OCI-LY7 (cell line): Measurements from ENCODE around the gene ZNF280D. TPM values are rescaled to one million over a fixed set of nuclear protein-coding genes. Genes with fewer than 3 reads are reported as not detected.

Source experiments
- BruUV-seq: library from RNA; stranded (reverse); fragments of 400-500 nt; replicated peaks from 2 replicates; lab custom pipeline; 2021; lab: Mats Ljungman, UMichigan
- CTCF ChIA-PET: fragments of 300-600 bp; sonication (Branson Sonifier 250); formaldehyde crosslinking; loops from one replicate; lab custom pipeline; 2022; ENCODE audit warnings: antibody characterized with exemption; ENCODE audit not compliant: unreplicated experiment; lab: Charles Lee
- POLR2A ChIA-PET: fragments of 300-600 bp; sonication (Branson Sonifier 250); formaldehyde crosslinking; loops from one replicate; lab custom pipeline; 2022; ENCODE audit warnings: antibody characterized with exemption; lab: Charles Lee
- DNase-seq: peaks from one replicate; pipeline ENCODE4 v3.0.0-alpha.2; 2015; ENCODE audit warnings: low spot score
- H2AFZ ChIP-seq: fragments of 200-600 bp; sonication (generic), shearing (Covaris generic); 2 replicates; pipeline ENCODE4 v1.6.1; 2014; ENCODE audit warnings: mild to moderate bottlenecking, antibody characterized with exemption, low read length, moderate library complexity
- H3K27ac ChIP-seq: fragments of 200-600 bp; sonication (generic); 2 replicates; pipeline ENCODE4 v1.5.1; 2014; ENCODE audit warnings: mixed run types, low read depth, mild to moderate bottlenecking, moderate library complexity, low read length, inconsistent platforms; ENCODE audit not compliant: poor library complexity, severe bottlenecking
- H3K36me3 ChIP-seq: fragments of 200-600 bp; sonication (generic); 2 replicates; pipeline ENCODE4 v1.6.1; 2014; ENCODE audit warnings: mild to moderate bottlenecking, antibody characterized with exemption, low read length, moderate library complexity, mixed read lengths; ENCODE audit not compliant: insufficient read depth
- H3K4me1 ChIP-seq: fragments of 200-600 bp; sonication (generic); 2 replicates; pipeline ENCODE4 v1.5.1; 2014; ENCODE audit warnings: mild to moderate bottlenecking, low read length; ENCODE audit not compliant: insufficient read depth, poor library complexity, severe bottlenecking
- H3K4me2 ChIP-seq: fragments of 200-600 bp; sonication (generic); 2 replicates; pipeline ENCODE4 v1.6.1; 2014; ENCODE audit warnings: mild to moderate bottlenecking, low read length
- H3K4me3 ChIP-seq: fragments of 200-600 bp; sonication (generic); 2 replicates; pipeline ENCODE4 v1.5.1; 2014; ENCODE audit warnings: mild to moderate bottlenecking, low read depth, low read length; ENCODE audit not compliant: poor library complexity, severe bottlenecking
- H3K79me2 ChIP-seq: fragments of 200-600 bp; sonication (generic); 2 replicates; pipeline ENCODE4 v1.6.1; 2016; ENCODE audit warnings: low read depth, mild to moderate bottlenecking, low read length, moderate library complexity, mixed read lengths; ENCODE audit not compliant: insufficient read depth
- H3K9me2 ChIP-seq: fragments of 200-600 bp; sonication (generic); 2 replicates; pipeline ENCODE4 v1.6.1; 2016; ENCODE audit warnings: mild to moderate bottlenecking, low read length, mixed read lengths; ENCODE audit not compliant: insufficient read depth
- H3K9me3 ChIP-seq: fragments of 200-600 bp; sonication (generic); 2 replicates; pipeline ENCODE4 v1.6.1; 2014; ENCODE audit warnings: mild to moderate bottlenecking, mixed run types, low read length, mixed read lengths
- H4K20me1 ChIP-seq: fragments of 200-600 bp; sonication (generic); 2 replicates; pipeline ENCODE4 v1.6.1; 2014; ENCODE audit warnings: mild to moderate bottlenecking, antibody characterized with exemption, low read length, moderate library complexity, mixed read lengths; ENCODE audit not compliant: insufficient read depth
- CTCF ChIP-seq: fragments of 200-600 bp; sonication (generic); conservative IDR thresholded peaks from 2 replicates; pipeline ENCODE4 v1.5.1; 2014; ENCODE audit warnings: mild to moderate bottlenecking, antibody characterized with exemption, low read length, moderate library complexity, mixed read lengths
- EZH2phosphoT487 ChIP-seq: fragments of 200-600 bp; sonication (generic); IDR thresholded peaks from 2 replicates; pipeline ENCODE4 v1.6.1; 2018; ENCODE audit warnings: low read depth, borderline replicate concordance, mild to moderate bottlenecking, mixed run types, antibody characterized with exemption, low read length, moderate library complexity, mixed read lengths
- intact Hi-C: fragments of 100-400 bp; cut with micrococcal nuclease; formaldehyde crosslinking; loops from one replicate; pipeline ENCODE4 v1.10.0; 2022; ENCODE audit not compliant: unreplicated experiment
- total RNA-seq, 2 experiments: library from RNA; depleted of rRNA in 1 of 2; stranded (reverse); fragments of >200 nt in 1 of 2; shearing (Covaris generic) in 1 of 2; gene quantifications; 2 replicates each; pipeline ENCODE4 v1.2.3, GENCODE V29; 2014 to 2022

ZNF280D gene
- total RNA-seq, 2 experiments from 2014 or later, result 10.7 to 23.4 TPM

- intact Hi-C loops, result no loop called here
These were observed 65.8 kb downstream of the ZNF280D start for GRCh38 chr15:56667517-56667916.

DNA sequence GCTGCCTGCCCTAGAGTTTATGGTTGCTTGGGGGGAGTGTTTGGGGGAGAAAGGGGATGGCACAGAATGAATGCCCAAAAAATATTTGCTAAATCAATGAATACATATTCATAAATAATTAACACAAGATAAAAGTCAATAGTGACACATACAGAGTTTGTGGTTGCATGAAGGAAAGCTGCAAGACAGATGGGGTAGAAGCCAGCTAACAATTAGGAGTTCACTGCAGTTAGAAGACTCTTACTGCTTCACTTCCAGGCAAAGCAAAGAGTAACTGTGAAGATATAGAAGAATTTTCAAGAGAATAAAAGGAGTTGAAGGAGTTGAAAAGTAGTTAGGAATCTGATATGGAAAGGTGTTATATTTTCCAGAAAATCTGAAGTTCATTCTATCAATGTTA is 72.4 kb downstream of the ZNF280D start:
- H3K4me3 ChIP-seq, result no peak overlapping the region
- TF ChIP-seq EZH2phosphoT487 (no peak), CTCF (no peak)
- H3K27ac ChIP-seq, result no peak overlapping the region
- DNase-seq, result no peak
- no TSS peak for BruUV-seq
- no peaks in the 10 kb centered on the region for H3K4me1 ChIP-seq
- ChIA-PET CTCF (no interaction called here), POLR2A (interaction anchor here (0.6 to 1.4 kb wide), 8 partner anchors 9 to 149 kb away, joined by 3 to 4 read pairs (median 3); no protein-coding TSS in a partner anchor)
- no peak overlapping the region for H2AFZ ChIP-seq
- H3K4me2 ChIP-seq, result no peak overlapping the region
- no peaks in the 10 kb centered on the region for H4K20me1 ChIP-seq
- intact Hi-C loops, result no loop called here
- H3K9me3 ChIP-seq, result no peaks in the 10 kb centered on the region
- H3K36me3 ChIP-seq, result peaks cover 21% of the 10 kb centered on the region
- H3K79me2 ChIP-seq, result no peaks in the 10 kb centered on the region
- H3K9me2 ChIP-seq, result 0 out of 2 replicates have a peak, but pooled peaks cover 3% of the 10 kb centered on the region

More at GRCh38 chr15:56667517-56667916, 65.8 kb downstream of the ZNF280D start:
- Histone ChIP-seq H4K20me1 (no peaks in the 10 kb centered on the region), H3K9me2 (no peaks in the 10 kb centered on the region), H3K79me2 (no peaks in the 10 kb centered on the region), H3K4me3 (no peak overlapping the region), H3K9me3 (no peaks in the 10 kb centered on the region), H3K36me3 (peaks cover 24% of the 10 kb centered on the region), H2AFZ (no peak overlapping the region), H3K4me2 (no peak overlapping the region), H3K4me1 (no peaks in the 10 kb centered on the region), H3K27ac (no peak overlapping the region)
- no peak for DNase-seq
- no peak for TF ChIP-seq CTCF
- no peak for TF ChIP-seq EZH2phosphoT487
- POLR2A ChIA-PET, result interaction anchor here (0.9 to 1.5 kb wide), 4 partner anchors 11 to 196 kb away, joined by 3 to 5 read pairs (median 3); no protein-coding TSS in a partner anchor
- CTCF ChIA-PET, result no interaction called here
- BruUV-seq, result no TSS peak

DNA sequence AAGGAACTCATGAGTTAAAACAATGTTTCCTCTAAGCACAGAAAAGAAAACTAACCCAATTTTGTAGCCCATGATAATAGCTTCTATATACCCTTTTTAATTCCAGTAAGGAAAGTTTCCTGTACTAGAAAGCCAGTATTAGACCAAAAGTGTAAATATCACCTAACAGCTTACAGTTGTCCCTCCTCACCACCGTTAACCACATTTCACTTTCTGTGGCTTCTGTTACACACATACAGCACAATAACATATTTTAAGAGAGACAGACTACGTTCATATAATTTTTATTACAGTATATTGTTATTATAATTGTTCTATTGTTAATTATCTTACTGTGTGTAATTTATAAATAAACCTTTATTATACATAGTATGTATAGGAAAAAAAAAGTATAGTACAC is 74.1 kb downstream of the ZNF280D start:
- H3K9me3 ChIP-seq, result no peaks in the 10 kb centered on the region
- BruUV-seq, result no TSS peak
- POLR2A ChIA-PET, result interaction anchor here (0.6 to 0.7 kb wide), 3 partner anchors 165 to 396 kb away, joined by 3 to 5 read pairs (median 3); no protein-coding TSS in a partner anchor
- H3K27ac ChIP-seq, result no peak overlapping the region
- no peaks in the 10 kb centered on the region for H4K20me1 ChIP-seq
- H3K4me2 ChIP-seq, result no peak overlapping the region
- no peak for DNase-seq
- H2AFZ ChIP-seq, result no peak overlapping the region
- H3K4me1 ChIP-seq, result no peaks in the 10 kb centered on the region
- CTCF ChIA-PET, result no interaction called here
- peaks cover 6% of the 10 kb centered on the region for H3K36me3 ChIP-seq
- intact Hi-C loops, result no loop called here
- H3K4me3 ChIP-seq, result no peak overlapping the region
- H3K79me2 ChIP-seq, result no peaks in the 10 kb centered on the region
- TF ChIP-seq EZH2phosphoT487 (no peak), CTCF (no peak)
- 0 out of 2 replicates have a peak, but pooled peaks cover 3% of the 10 kb centered on the region for H3K9me2 ChIP-seq
